SK-N-SH (cell line): ENCODE results near the gene LMNTD2. TPM values are rescaled to one million over a fixed set of nuclear protein-coding genes. Genes with fewer than 3 reads are reported as not detected.

Source experiments
- CTCF ChIA-PET: fragments of 300-600, 350-600 bp; formaldehyde crosslinking; extraction: SDS; loops from one replicate; lab custom pipeline; 2021; lab: Yijun Ruan, JAX
- POLR2A ChIA-PET: fragments of 350-600 bp; sonication (Branson Sonifier 250); formaldehyde crosslinking; extraction: SDS; loops from one replicate; lab custom pipeline; 2020; ENCODE audit warnings: antibody characterized with exemption, inconsistent platforms; lab: Yijun Ruan, JAX
- DNase-seq: peaks from one replicate; pipeline ENCODE4 v3.0.0; 2012
- H2AFZ ChIP-seq: fragments of 200-600 bp; sonication (generic); 2 replicates; pipeline ENCODE4 v1.8.1; 2016; ENCODE audit warnings: antibody characterized with exemption, mild to moderate bottlenecking, low read depth
- H3F3A ChIP-seq: fragments of 200-600 bp; sonication (generic); replicated peaks from 2 replicates; pipeline ENCODE3; 2016; ENCODE audit warnings: antibody characterized with exemption, mild to moderate bottlenecking; ENCODE audit not compliant: insufficient read depth
- H3K27ac ChIP-seq, 2 experiments: fragments of 200-500 bp in 1 of 2; fragments of 200-600 bp in 1 of 2; sonication (Bioruptor generic) in 1 of 2; sonication (generic), shearing (Covaris generic) in 1 of 2; 2 replicates each; pipeline versions ENCODE4 v1.5.1 to v1.6.1; 2014 to 2016; ENCODE audit warnings: low read depth in 2 of 2, inconsistent platforms in 1 of 2, low read length in 1 of 2, mild to moderate bottlenecking in 1 of 2, mixed read lengths in 1 of 2
- H3K27me3 ChIP-seq: fragments of 200-600 bp; sonication (generic), shearing (Covaris generic); 2 replicates; pipeline ENCODE4 v1.6.1; 2016; ENCODE audit warnings: mixed run types; ENCODE audit not compliant: insufficient read depth
- H3K36me3 ChIP-seq, 2 experiments: fragments of 200-500 bp in 1 of 2; fragments of 200-600 bp in 1 of 2; sonication (Bioruptor generic) in 1 of 2; sonication (generic) in 1 of 2; replicated peaks in 1 of 2; 2 replicates each; pipeline versions ENCODE3 to v1.5.1; 2014 to 2016; ENCODE audit warnings: low read length in 1 of 2, mild to moderate bottlenecking in 1 of 2; ENCODE audit not compliant: insufficient read depth in 2 of 2, control insufficient read depth in 1 of 2
- H3K4me1 ChIP-seq, 2 experiments: fragments of 200-500 bp in 1 of 2; fragments of 200-600 bp in 1 of 2; sonication (Bioruptor generic) in 1 of 2; sonication (generic), shearing (Covaris generic) in 1 of 2; 2 replicates each; pipeline versions ENCODE4 v1.5.1 to v1.6.1; 2014 to 2016; ENCODE audit warnings: low read depth in 1 of 2, low read length in 1 of 2, mixed run types in 1 of 2; ENCODE audit not compliant: insufficient read depth in 2 of 2, control insufficient read depth in 1 of 2
- H3K4me2 ChIP-seq: fragments of 200-600 bp; sonication (generic), shearing (Covaris generic); 2 replicates; pipeline ENCODE4 v1.6.1; 2017; ENCODE audit warnings: mixed run types
- H3K4me3 ChIP-seq, 2 experiments: fragments of 200-500 bp in 1 of 2; fragments of 200-600 bp in 1 of 2; sonication (Bioruptor generic) in 1 of 2; sonication (generic), shearing (Covaris generic) in 1 of 2; 2 replicates each; pipeline versions ENCODE4 v1.5.1 to v1.8.1; 2014 to 2016; ENCODE audit warnings: low read depth in 2 of 2, inconsistent platforms in 1 of 2, low read length in 1 of 2, mild to moderate bottlenecking in 1 of 2, mixed read lengths in 1 of 2, moderate library complexity in 1 of 2
- H3K79me2 ChIP-seq: fragments of 200-600 bp; sonication (generic); 2 replicates; pipeline ENCODE4 v1.8.1; 2017; ENCODE audit warnings: mild to moderate bottlenecking; ENCODE audit not compliant: insufficient read depth
- H3K9ac ChIP-seq: fragments of 200-600 bp; sonication (generic); 2 replicates; pipeline ENCODE4 v1.6.1; 2017; ENCODE audit warnings: mixed run types
- H3K9me2 ChIP-seq: fragments of 200-600 bp; sonication (generic); 2 replicates; pipeline ENCODE4 v1.6.1; 2017; ENCODE audit warnings: mixed run types
- H3K9me3 ChIP-seq: fragments of 200-600 bp; sonication (generic); 2 replicates; pipeline ENCODE4 v1.6.1; 2017; ENCODE audit warnings: mixed run types, mild to moderate bottlenecking, moderate library complexity
- H4K20me1 ChIP-seq: fragments of 200-600 bp; sonication (generic); 2 replicates; pipeline ENCODE4 v1.6.1; 2017; ENCODE audit warnings: mild to moderate bottlenecking, mixed run types; ENCODE audit not compliant: insufficient read depth
- EP300 ChIP-seq, 2 experiments: IDR thresholded peaks; 2 replicates each; pipeline versions ENCODE4 v1.4.0 to v1.6.1; 2012; ENCODE audit warnings: borderline replicate concordance in 1 of 2, low read depth in 1 of 2, low read length in 1 of 2
- MEF2A ChIP-seq: IDR thresholded peaks from 2 replicates; pipeline ENCODE4 v1.4.0; 2012; ENCODE audit warnings: low read depth, borderline replicate concordance
- MXI1 ChIP-seq: IDR thresholded peaks from 2 replicates; pipeline ENCODE4 v1.6.1; 2012; ENCODE audit warnings: mild to moderate bottlenecking, low read depth, low read length, improper control_type of control experiment
- NRF1 ChIP-seq: IDR thresholded peaks from 2 replicates; pipeline ENCODE4 v1.6.1; 2012; ENCODE audit warnings: low read depth, mild to moderate bottlenecking, low read length
- POLR2AphosphoS5 ChIP-seq: IDR thresholded peaks from 2 replicates; pipeline ENCODE4 v1.6.1; 2012; ENCODE audit warnings: low read depth, low read length
- RAD21 ChIP-seq: IDR thresholded peaks from 2 replicates; pipeline ENCODE4 v1.6.1; 2012; ENCODE audit warnings: mild to moderate bottlenecking, low read length
- WGBS: methylation state at CpG from one replicate; pipeline ENCODE4 v1.1.6; 2017; ENCODE audit warnings: low lambda C conversion rate; 5-methylcytosine and 5-hydroxymethylcytosine counted together
- polyA plus RNA-seq, 3 experiments: library from polyadenylated mRNA; depleted of rRNA; stranded (reverse); fragments of >200 nt; gene quantifications; 2 replicates each; pipeline ENCODE4 v1.2.3, GENCODE V29; 2012
- TF ChIP-seq, protein P1 (sequence below): IDR thresholded peaks from 2 replicates; pipeline ENCODE4 v1.6.1; 2012; ENCODE audit warnings: mild to moderate bottlenecking, low read depth, low read length, moderate library complexity
- TF ChIP-seq, protein P2 (sequence below): IDR thresholded peaks from 2 replicates; pipeline ENCODE4 v1.4.0; 2012; ENCODE audit warnings: low read depth, borderline replicate concordance

LMNTD2 gene
- polyA plus RNA-seq, 1 of the 3 experiments (the other 2 are of a cell fraction) = 2.4 TPM

DNA sequence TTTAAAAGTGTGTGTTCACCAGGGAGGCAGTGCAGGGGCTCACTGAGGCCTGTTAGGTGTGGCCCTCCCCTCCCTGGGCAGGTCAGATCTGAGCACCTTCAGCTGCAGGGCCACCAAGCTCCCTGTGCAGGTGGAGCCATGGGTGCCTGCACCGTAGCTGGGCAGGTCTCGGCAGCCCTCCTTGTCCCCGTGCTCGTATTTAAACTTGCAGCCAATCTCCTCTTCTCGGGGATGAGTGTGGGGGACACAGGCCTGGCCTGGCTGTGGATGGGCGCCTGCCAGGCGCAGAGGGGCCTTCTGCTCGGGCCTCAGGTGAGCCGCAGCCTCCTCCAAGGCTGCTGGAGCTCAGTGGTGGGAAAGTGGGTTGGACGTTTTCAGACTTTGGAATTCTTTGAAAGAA, 34.9 kb upstream of the LMNTD2 start:
- Histone ChIP-seq H3F3A (no peaks in the 10 kb centered on the region), H4K20me1 (peaks cover 24% of the 10 kb centered on the region), H3K4me3 (no peak overlapping the region), H3K4me1 (no peaks in the 10 kb centered on the region), H3K79me2 (peaks cover 34% of the 10 kb centered on the region), H3K27me3 (no peaks in the 10 kb centered on the region), H2AFZ (no peak overlapping the region), H3K4me2 (no peak overlapping the region), H3K27ac (no peak overlapping the region), H3K9ac (no peak overlapping the region), H3K9me2 (no peaks in the 10 kb centered on the region), H3K9me3 (no peaks in the 10 kb centered on the region), H3K36me3 (peaks cover 37 to 76% of the 10 kb centered on the region in 2 experiments)
- ChIA-PET CTCF (interaction anchor here (1.3 kb wide), 1 partner anchor 11 kb away, joined by 5 read pairs; no protein-coding TSS in a partner anchor), POLR2A (no interaction called here)
- TF ChIP-seq, protein P1, sequence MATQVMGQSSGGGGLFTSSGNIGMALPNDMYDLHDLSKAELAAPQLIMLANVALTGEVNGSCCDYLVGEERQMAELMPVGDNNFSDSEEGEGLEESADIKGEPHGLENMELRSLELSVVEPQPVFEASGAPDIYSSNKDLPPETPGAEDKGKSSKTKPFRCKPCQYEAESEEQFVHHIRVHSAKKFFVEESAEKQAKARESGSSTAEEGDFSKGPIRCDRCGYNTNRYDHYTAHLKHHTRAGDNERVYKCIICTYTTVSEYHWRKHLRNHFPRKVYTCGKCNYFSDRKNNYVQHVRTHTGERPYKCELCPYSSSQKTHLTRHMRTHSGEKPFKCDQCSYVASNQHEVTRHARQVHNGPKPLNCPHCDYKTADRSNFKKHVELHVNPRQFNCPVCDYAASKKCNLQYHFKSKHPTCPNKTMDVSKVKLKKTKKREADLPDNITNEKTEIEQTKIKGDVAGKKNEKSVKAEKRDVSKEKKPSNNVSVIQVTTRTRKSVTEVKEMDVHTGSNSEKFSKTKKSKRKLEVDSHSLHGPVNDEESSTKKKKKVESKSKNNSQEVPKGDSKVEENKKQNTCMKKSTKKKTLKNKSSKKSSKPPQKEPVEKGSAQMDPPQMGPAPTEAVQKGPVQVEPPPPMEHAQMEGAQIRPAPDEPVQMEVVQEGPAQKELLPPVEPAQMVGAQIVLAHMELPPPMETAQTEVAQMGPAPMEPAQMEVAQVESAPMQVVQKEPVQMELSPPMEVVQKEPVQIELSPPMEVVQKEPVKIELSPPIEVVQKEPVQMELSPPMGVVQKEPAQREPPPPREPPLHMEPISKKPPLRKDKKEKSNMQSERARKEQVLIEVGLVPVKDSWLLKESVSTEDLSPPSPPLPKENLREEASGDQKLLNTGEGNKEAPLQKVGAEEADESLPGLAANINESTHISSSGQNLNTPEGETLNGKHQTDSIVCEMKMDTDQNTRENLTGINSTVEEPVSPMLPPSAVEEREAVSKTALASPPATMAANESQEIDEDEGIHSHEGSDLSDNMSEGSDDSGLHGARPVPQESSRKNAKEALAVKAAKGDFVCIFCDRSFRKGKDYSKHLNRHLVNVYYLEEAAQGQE = no peak
- TF ChIP-seq, protein P2, sequence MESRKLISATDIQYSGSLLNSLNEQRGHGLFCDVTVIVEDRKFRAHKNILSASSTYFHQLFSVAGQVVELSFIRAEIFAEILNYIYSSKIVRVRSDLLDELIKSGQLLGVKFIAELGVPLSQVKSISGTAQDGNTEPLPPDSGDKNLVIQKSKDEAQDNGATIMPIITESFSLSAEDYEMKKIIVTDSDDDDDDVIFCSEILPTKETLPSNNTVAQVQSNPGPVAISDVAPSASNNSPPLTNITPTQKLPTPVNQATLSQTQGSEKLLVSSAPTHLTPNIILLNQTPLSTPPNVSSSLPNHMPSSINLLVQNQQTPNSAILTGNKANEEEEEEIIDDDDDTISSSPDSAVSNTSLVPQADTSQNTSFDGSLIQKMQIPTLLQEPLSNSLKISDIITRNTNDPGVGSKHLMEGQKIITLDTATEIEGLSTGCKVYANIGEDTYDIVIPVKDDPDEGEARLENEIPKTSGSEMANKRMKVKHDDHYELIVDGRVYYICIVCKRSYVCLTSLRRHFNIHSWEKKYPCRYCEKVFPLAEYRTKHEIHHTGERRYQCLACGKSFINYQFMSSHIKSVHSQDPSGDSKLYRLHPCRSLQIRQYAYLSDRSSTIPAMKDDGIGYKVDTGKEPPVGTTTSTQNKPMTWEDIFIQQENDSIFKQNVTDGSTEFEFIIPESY = no peak
- TF ChIP-seq MEF2A (no peak), MXI1 (no peak), NRF1 (no peak), EP300 (IDR thresholded peaks at IDR 0.05; ENCODE audit: borderline replicate concordance in 1 of 2, low read depth in 1 of 2, low read length in 1 of 2) (no peak), POLR2AphosphoS5 (no peak)
- DNase-seq = no peak
- 94% methylated on average over 9 of the region's 10 CpGs for WGBS

DNA sequence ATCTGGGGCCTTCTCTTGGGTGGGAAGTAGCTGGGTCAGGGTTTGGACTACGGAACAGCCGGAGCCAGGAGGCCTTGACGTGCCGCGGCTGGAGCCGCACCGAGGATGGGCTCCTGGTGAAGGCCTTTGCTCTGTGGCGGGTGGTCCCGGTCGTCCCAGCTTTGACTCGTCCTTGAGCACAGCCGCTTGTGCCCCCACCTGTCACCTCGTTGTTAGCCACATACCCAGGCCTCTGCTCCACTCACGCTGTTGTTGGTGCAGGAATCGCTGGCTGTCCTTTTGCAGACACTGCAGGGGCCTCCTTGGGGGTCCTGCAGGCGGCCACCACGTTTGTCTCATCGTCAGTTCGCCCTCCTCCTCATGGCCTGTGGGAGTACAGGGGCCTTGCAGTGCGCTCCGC, 32.8 kb upstream of the LMNTD2 start:
- H3K9me3 ChIP-seq = no peaks in the 10 kb centered on the region
- ChIA-PET CTCF (no interaction called here), POLR2A (no interaction called here)
- WGBS = 97% methylated on average over 21 of the region's 21 CpGs
- no peak overlapping the region for H2AFZ ChIP-seq
- H3K27ac ChIP-seq = no peak overlapping the region
- H3K79me2 ChIP-seq = peaks cover 46% of the 10 kb centered on the region
- no peak overlapping the region for H3K4me3 ChIP-seq
- no peaks in the 10 kb centered on the region for H3K9me2 ChIP-seq
- peaks cover 40% of the 10 kb centered on the region for H4K20me1 ChIP-seq
- H3K9ac ChIP-seq = no peak overlapping the region
- peaks cover 1% of the 10 kb centered on the region for H3F3A ChIP-seq
- no peak for DNase-seq
- H3K4me1 ChIP-seq = no peaks in the 10 kb centered on the region
- peaks cover 37 to 72% of the 10 kb centered on the region in 2 experiments for H3K36me3 ChIP-seq
- TF ChIP-seq RAD21 = no peak
- H3K4me2 ChIP-seq = no peak overlapping the region
- no peaks in the 10 kb centered on the region for H3K27me3 ChIP-seq
